ENCODE data around the gene CXCL11.
"Not testable (repeated sequence)": the region's sequence is repeated elsewhere in the genome, so short reads cannot be mapped to it uniquely, and the experiment has no call there.

The CXCL11 gene

DNA sequence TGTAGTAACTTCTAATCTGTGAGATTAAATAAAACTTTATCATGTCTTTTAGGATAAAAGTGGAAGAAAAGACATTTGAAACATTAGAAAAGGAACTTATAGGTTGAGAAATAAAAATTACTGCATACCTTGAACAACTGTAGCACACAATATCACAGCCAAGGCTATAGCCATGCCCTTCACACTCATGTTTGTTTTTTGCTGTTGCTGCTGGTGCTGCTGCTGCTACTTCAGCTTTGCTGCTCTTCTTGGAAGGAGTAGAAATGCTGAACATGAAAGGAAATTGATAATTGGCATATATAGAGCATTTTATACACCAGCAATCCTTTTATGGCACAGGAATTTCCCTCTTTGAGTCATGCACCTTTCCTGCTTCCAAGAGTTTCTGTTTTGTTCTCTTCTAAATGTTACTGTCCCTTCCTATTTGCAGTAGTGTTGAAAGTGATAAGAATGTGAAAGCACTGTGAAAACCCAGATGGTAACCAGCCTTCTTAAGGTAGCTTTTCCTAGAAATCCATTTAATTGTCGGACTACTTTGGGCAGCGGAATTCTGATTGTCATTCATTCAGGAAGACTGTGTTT lies at the start of gene CXCL11:
CXCL11 (minus strand) TSS at position 272 of the 582 bp plus-strand sequence; CDS start at position 189, 83 bp downstream.
- no peak for DNase-seq (ENCODE audit: low spot score)

DNA sequence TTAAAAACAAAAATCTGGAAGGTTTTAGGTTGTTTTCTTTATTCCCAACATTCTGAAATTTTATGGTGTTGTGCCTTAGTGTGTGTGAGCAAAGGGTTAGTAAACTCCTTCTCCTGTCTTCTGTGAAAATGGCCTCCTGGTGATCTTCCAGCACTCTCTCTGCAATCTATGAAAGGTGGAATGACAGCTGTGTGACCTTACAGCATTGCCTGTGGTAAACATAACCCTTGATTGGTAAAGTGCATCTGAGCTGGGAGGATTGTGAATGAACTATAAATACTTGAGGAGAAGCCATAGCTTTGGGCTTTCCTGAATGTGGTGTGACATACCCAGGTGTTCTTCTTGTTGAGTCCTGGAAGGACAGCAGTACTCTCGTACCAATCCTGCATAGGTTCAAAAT lies 48.7 kb upstream of the CXCL11 start:
- no peak for DNase-seq (ENCODE audit: low spot score)

GRCh38 chr4:76083386-76083988 lies 47.6 kb upstream of the CXCL11 start:
- no peak for DNase-seq (ENCODE audit: low spot score)

- DNase-seq (ENCODE audit: low spot score) = no peak
Measured at GRCh38 chr4:76078033-76078613, 42.3 kb upstream of the CXCL11 start.

DNA sequence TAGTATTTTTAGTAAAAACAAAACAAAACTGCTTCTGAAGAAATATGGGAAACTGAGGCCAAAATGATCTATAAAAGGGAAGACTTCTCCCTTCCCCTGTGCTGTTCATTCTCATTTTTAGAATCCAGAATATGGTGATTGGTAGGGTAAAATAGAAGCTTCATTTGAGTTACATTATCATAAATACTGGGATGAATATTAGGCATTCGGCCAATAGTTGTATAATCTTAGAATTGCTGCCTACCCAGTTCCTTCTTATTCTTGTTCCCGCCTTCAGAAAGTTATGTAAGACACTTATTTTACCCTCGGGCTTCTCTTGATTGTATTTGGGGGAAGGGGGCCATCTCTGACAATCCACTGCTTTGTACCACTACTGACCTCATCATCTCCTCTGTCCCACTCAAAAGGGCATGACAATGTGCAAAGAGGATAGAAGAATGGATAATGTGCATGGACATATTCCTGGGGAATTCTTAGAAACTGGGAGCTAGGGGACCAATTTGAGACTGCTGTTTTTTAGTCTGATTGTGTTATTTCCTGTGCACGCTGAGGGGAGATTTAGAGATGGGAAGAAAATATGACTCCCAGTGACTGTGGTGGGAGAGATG lies 39.2 kb upstream of the CXCL11 start:
- DNase-seq (ENCODE audit: low spot score) = no peak

- DNase-seq (ENCODE audit: low spot score) = no peak
Measured at GRCh38 chr4:76074468-76074867, 38.6 kb upstream of the CXCL11 start, which contains the start of gene ART3. ART3 (plus strand) TSS chr4:76074709; CDS start chr4:76075890, 1,181 bp downstream.

DNA sequence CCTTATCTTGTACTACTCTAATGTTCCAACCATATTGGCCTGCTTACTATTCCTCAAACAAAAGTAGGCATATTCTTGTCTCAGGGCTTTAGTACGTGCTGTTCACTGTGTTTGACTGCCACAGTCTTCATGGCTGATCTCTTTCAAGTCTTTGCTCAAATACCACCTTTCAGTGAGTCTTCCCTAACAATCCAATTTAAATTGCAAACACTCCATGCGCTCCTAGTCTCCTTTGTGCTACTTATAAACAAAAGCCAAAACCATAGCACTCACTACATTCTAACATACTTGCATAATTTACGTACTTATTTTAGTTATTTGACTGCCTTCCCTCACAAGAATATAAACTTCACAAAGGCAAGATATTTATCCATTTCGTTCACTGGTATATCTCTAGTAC lies 36.9 kb upstream of the CXCL11 start:
- DNase-seq (ENCODE audit: low spot score) = no peak

- DNase-seq (ENCODE audit: low spot score) = peak; percentile 88
Measured at GRCh38 chr4:76067652-76068286, 31.9 kb upstream of the CXCL11 start.

DNA sequence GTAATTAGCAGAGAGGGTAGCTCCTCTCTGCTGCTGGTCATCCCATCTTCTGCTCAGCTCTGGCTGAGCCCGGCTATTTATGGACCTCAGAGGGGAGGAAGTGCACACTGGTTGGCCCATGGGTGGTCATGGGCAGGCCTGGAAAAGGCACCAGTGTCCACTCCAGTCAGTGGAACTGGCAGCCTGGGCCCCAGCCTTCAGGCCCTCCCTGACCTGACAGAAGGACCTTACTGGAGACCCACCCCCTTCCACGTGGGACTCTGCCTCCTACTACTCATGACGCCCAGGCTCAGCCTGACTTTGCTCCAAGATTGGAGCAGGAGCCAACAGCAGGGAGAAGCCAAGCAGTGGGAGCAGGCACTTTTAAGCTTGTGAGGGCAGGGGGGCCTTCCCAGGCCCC lies 30.7 kb upstream of the CXCL11 start:
- DNase-seq (ENCODE audit: low spot score) = no peak

DNA sequence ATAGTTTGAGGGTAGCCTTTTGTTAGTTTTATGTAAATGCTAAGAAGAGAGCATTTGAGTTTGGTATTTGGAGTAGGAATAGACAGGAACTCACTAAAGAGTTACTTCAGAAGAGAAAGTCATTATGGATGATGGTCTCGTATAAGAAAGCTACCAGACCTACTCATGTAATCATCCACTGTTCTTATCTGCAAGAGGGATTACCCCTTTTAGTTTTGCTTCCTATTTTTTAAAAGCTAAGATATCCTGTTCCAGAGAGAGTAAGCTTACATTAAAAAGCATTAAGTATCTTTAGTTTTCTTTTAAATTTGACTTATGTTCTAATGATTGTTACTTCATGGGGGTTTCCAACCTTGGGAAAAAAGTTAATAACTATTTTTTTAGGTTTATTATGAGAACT lies 26.1 kb upstream of the CXCL11 start:
- no peak for DNase-seq (ENCODE audit: low spot score)

DNA sequence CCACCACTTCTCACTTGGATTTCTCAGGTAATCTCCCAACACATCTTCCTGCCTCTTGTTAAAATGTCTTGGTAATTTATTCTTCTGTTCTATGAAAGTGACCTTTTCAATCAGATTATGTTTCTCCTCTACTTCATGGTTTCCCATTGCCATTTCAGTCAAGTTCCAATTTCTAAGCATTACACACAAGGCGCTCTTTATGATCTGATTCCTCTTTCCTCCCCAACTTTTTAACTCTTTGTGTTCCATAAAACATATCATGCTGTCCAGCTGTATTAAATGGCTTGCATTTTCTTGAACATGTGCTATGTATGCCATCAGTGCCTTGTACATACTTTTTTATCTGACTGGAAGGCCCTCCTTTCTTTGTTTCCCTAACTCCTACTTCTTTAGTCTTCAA lies 25.6 kb upstream of the CXCL11 start:
- no peak for DNase-seq (ENCODE audit: low spot score)

DNA sequence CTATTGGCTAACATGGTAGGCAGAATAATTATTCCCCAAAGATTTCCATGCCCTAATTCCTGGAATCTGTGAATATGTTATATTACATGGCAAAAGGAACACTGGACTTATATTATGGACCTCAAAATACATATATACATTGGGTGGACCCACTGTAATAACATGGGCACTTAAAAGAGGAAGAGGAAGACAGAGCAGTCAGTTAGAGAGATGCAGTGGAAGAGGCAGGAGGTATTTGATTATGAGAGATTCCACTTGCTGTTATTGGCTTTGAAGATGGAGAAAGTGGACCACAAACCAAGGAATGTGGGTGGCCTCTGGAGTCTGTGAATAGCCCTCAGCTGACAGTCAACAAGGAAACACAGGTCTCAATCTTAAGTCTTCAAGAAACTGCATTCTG lies 24.6 kb upstream of the CXCL11 start:
- DNase-seq (ENCODE audit: low spot score) = no peak

DNA sequence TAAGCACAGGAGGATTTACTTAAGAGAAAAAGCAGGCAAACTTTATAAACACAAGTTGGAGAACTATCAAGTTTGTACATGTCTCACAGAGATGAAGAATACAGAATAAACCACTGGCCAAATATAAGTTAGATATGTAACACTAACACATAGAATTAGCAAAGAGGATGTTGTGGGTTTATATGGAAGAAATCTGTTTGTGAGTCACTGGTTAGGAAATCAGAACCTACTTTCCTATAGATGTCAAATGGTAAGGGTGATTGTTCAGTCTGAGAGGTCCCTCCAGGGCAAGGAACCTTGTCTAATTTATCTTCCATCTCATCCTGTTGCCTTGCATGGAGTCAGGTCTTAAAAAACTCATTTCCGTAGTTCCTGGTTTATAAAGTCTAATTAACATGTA lies 23.9 kb upstream of the CXCL11 start:
- peak; percentile 83 for DNase-seq (ENCODE audit: low spot score)

DNA sequence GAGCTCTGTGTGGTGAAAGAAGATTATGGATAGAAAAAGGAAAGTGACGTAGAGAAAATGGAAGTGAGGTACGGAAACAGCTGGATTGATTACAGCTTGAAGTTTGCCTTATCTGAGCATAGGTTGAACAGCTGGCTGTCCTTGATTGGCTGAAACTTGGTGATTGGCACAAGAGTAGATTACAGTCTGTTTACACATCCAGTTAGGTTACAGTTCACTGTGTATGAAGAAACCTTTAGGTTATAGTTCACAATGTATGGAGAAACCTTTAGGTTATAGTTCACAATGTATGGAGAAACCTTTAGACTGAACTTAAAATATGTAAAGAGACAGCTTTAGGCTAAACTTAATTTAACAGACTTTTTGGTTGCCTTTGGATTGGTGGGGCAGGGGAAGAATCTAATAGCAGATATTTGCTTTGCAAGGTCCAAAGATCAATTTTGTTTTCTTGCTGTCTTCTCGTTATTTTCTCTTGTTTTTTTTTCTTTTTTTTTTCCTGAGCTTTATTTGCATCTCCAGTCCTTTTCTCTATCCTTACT lies 23.1 kb upstream of the CXCL11 start:
- peak; percentile 75 for DNase-seq (ENCODE audit: low spot score)

GRCh38 chr4:76058302-76058701 lies 22.4 kb upstream of the CXCL11 start:
- peak; percentile 86 for DNase-seq (ENCODE audit: low spot score)

- no peak for DNase-seq (ENCODE audit: low spot score)
Measured at GRCh38 chr4:76055421-76055820, 19.6 kb upstream of the CXCL11 start.

- DNase-seq (ENCODE audit: low spot score) = peak; percentile 87
Measured at GRCh38 chr4:76055016-76055415, 19.1 kb upstream of the CXCL11 start.

DNA sequence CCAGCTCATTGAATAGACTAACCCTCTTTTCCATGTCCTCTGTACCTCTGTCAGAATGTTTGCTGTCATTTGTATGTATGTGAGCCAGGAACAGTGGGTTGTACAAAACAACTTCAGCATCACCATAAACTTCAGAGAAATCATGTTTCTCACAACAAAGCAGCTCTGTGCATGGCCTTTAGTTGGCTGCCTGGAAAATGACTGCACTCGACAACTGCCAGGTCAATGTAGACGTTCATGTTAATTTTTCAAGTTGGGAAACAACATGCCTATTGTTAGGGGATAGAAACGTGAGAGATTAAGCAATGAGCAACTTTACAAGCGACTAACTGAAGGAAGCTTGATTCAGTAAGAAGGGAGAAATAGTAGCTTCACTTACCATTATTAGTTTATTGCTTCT lies 17.9 kb upstream of the CXCL11 start:
- no peak for DNase-seq (ENCODE audit: low spot score)

DNA sequence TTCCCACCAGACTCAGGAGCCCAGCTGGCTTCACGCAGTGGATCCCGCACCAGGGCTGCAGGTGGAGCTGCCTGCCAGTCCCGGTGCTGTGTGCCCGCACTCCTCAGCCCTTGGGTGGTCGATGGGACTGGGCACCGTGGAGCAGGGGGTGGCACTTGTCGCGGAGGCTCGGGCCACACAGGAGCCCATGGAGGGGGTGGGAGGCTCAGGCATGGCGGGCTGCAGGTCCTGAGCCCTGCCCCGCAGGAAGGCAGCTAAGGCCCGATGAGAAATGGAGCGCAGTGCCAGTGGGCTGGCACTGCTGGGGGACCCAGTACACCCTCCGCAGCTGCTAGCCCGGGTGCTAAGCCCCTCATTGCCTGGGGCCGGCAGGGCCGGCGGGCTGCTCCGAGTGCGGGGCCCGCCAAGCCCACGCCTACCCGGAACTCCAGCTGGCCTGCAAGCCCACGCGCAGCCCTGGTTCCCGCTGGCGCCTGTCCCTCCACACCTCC lies 14.7 kb upstream of the CXCL11 start:
- DNase-seq (ENCODE audit: low spot score) = not testable (repeated sequence)

DNA sequence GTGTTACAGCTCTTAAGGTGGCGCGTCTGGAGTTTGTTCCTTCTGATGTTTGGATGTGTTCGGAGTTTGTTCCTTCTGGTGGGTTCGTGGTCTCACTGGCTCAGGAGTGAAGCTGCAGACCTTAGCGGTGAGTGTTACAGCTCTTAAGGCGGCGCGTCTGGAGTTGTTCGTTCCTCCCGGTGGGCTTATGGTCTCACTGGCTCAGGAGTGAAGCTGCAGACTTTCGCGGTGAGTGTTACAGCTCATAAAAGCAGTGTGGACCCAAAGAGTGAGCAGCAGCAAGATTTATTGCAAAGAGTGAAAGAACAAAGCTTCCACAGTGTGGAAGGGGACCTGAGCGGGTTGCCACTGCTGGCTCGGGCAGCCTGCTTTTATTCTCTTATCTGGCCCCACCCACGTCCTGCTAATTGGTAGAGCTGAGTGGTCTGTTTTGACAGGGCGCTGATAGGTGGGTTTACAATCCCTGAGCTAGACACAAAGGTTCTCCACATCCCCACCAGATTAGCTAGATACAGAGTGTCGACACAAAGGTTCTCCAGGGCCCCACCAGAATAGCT lies 14.1 kb upstream of the CXCL11 start:
- not testable (repeated sequence) for DNase-seq (ENCODE audit: low spot score)

- not testable (repeated sequence) for DNase-seq (ENCODE audit: low spot score)
Measured at GRCh38 chr4:76044686-76045085, 8.8 kb upstream of the CXCL11 start.

DNA sequence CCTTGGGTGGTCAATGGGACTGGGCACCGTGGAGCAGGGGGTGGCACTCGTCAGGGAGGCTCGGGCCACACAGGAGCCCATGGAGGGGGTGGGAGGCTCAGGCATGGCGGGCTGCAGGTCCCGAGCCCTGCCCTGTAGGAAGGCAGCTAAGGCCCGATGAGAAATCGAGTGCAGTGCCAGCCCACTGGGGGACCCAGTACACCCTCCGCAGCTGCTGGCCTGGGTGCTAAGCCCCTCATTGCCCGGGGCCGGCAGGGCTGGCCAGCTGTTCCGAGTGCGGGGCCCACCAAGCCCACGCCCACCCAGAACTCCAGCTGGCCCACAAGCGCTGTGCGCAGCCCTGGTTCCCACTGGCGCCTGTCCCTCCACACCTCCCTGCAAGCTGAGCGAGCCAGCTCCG lies 7.4 kb upstream of the CXCL11 start:
- DNase-seq (ENCODE audit: low spot score) = not testable (repeated sequence)

Measured in activated CD4-positive, alpha-beta T cell treated with anti-CD3 and anti-CD28 coated beads, Interleukin-2, Interleukin-4, amounts not matched to agents 100 ng/mL and 50 ng/mL, durations not matched to agents 16 hours and 8 hours (primary cell).